HepG2 (cell line): ENCODE data around the gene PCLO. TPM values are rescaled to one million over a fixed set of nuclear protein-coding genes. Genes with fewer than 3 reads are reported as not detected.

ENCODE experiments used
- ATAC-seq: fragments of 200-7000 bp; cut with Tn5 transposase; 3 replicates; pipeline ENCODE4 v1.9.1; 2020; ENCODE audit warnings: mild to moderate bottlenecking, moderate library complexity
- BruUV-seq: library from RNA; stranded (reverse); fragments of 400-500 nt; replicated peaks from 2 replicates; lab custom pipeline; 2021; lab: Mats Ljungman, UMichigan
- CTCF ChIA-PET: fragments of 300-600 bp; formaldehyde crosslinking; extraction: SDS; loops from one replicate; lab custom pipeline; 2021; ENCODE audit warnings: low total read pairs, inconsistent platforms, low intra/inter-chr PET ratio; lab: Yijun Ruan, JAX
- POLR2A ChIA-PET: fragments of 350-600 bp; sonication (Branson Sonifier 250); formaldehyde crosslinking; loops from one replicate; lab custom pipeline; 2020; ENCODE audit warnings: antibody characterized with exemption, inconsistent platforms; lab: Yijun Ruan, JAX
- DNase-seq: peaks from one replicate; pipeline ENCODE4 v3.0.0-alpha.2; 2015; ENCODE audit warnings: low spot score
- FAIRE-seq: peaks from 3 replicates; lab custom pipeline; 2011; peaks lifted over from hg19 to GRCh38; lab: Jason Lieb, UNC
- H2AFZ ChIP-seq: one replicate; pipeline ENCODE4 v1.6.1; 2011; ENCODE audit warnings: low read length, inconsistent platforms
- H3K27ac ChIP-seq: fragments of 300-600 bp; 3 replicates; pipeline ENCODE4 v1.8.0; 2011; ENCODE audit warnings: mixed run types, mild to moderate bottlenecking, mixed read lengths, low read length, inconsistent platforms; ENCODE audit not compliant: insufficient read depth; ENCODE audit errors: extremely low read length
- H3K27me3 ChIP-seq, 2 experiments: fragments of 200-600 bp in 1 of 2; 2 replicates in 1 of 2; 3 replicates in 1 of 2; pipeline versions ENCODE4 v1.6.0 to v1.8.0; 2011; ENCODE audit warnings: low read length in 2 of 2, mild to moderate bottlenecking in 2 of 2, moderate library complexity in 2 of 2, inconsistent platforms in 1 of 2; ENCODE audit not compliant: insufficient read depth in 2 of 2, control insufficient read depth in 1 of 2
- H3K36me3 ChIP-seq, 2 experiments: fragments of 200-600 bp in 1 of 2; replicated peaks in 1 of 2; 2 replicates in 1 of 2; 3 replicates in 1 of 2; pipeline versions ENCODE4 v1.5.1 to v1.8.0; 2011; ENCODE audit warnings: low read length in 2 of 2, inconsistent platforms in 1 of 2; ENCODE audit not compliant: insufficient read depth in 2 of 2, control insufficient read depth in 1 of 2
- H3K4me1 ChIP-seq: 2 replicates; pipeline ENCODE4 v1.5.1; 2012; ENCODE audit warnings: low read length, inconsistent platforms; ENCODE audit not compliant: insufficient read depth
- H3K4me2 ChIP-seq: 2 replicates; pipeline ENCODE4 v1.6.0; 2011; ENCODE audit warnings: low read depth, low read length, inconsistent platforms
- H3K4me3 ChIP-seq, 3 experiments: fragments of 200-600 bp in 1 of 3; sonication (generic), shearing (Covaris generic) in 1 of 3; replicated peaks in 1 of 3; 2 replicates each; pipeline ENCODE4 v1.5.1; 2011 to 2016; ENCODE audit warnings: low read length in 3 of 3, inconsistent platforms in 2 of 3, low read depth in 2 of 3, mild to moderate bottlenecking in 2 of 3, control low read depth in 1 of 3, mixed read lengths in 1 of 3; ENCODE audit not compliant: insufficient read depth in 1 of 3
- H3K79me2 ChIP-seq: one replicate; pipeline ENCODE4 v1.6.1; 2011; ENCODE audit warnings: low read length, inconsistent platforms; ENCODE audit not compliant: insufficient read depth
- H3K9ac ChIP-seq: 2 replicates; pipeline ENCODE4 v1.6.0; 2011; ENCODE audit warnings: mild to moderate bottlenecking, low read depth, low read length, inconsistent platforms; ENCODE audit not compliant: insufficient read depth
- H3K9me3 ChIP-seq: 2 replicates; pipeline ENCODE4 v1.5.1; 2012; ENCODE audit warnings: mild to moderate bottlenecking, low read length
- H4K20me1 ChIP-seq: 2 replicates; pipeline ENCODE4 v1.6.0; 2011; ENCODE audit warnings: inconsistent platforms, mild to moderate bottlenecking, low read length, moderate library complexity; ENCODE audit not compliant: insufficient read depth
- ATAD3A ChIP-seq: sonication (generic); formaldehyde crosslinking; IDR thresholded peaks from 2 replicates; pipeline ENCODE4 v1.4.0; 2020; ENCODE audit warnings: missing genetic modification reagents
- MED8 ChIP-seq: sonication (generic); formaldehyde crosslinking; IDR thresholded peaks from 2 replicates; pipeline ENCODE4 v1.8.1; 2023; ENCODE audit warnings: mild to moderate bottlenecking, missing genetic modification reagents; ENCODE audit not compliant: insufficient replicate concordance
- NR2C2 ChIP-seq: sonication (generic); formaldehyde crosslinking; IDR thresholded peaks from 2 replicates; pipeline ENCODE4 v1.4.0; 2020; ENCODE audit warnings: missing genetic modification reagents, mild to moderate bottlenecking, moderate library complexity, borderline replicate concordance
- ZNF160 ChIP-seq: sonication (generic); formaldehyde crosslinking; IDR thresholded peaks from 2 replicates; pipeline ENCODE4 v1.8.0; 2022; ENCODE audit warnings: mild to moderate bottlenecking, inconsistent platforms, missing genetic modification reagents
- ZNF570 ChIP-seq: sonication (generic); formaldehyde crosslinking; IDR thresholded peaks from 2 replicates; pipeline ENCODE4 v1.4.0; 2020; ENCODE audit warnings: mild to moderate bottlenecking, missing genetic modification reagents, borderline replicate concordance
- ZNF790 ChIP-seq: sonication (generic); formaldehyde crosslinking; IDR thresholded peaks from 2 replicates; pipeline ENCODE4 v1.8.0; 2022; ENCODE audit warnings: missing genetic modification reagents, mild to moderate bottlenecking, borderline replicate concordance
- ZSCAN21 ChIP-seq: sonication (generic); formaldehyde crosslinking; IDR thresholded peaks from 2 replicates; pipeline ENCODE4 v1.8.0; 2022; ENCODE audit warnings: mild to moderate bottlenecking, missing genetic modification reagents, moderate library complexity, borderline replicate concordance
- WGBS: methylation state at CpG from one replicate; pipeline ENCODE4 v1.1.6; 2017; ENCODE audit warnings: low lambda C conversion rate; 5-methylcytosine and 5-hydroxymethylcytosine counted together
- in situ Hi-C: cut with HindIII; loops from 2 replicates; pipeline ENCODE4 v1.10.0; 2017; ENCODE audit warnings: low pct_unique_long_range_greater_than_20kb; ENCODE audit not compliant: extremely low pct_ligation_motif_present
- intact Hi-C: fragments of 100-400 bp; cut with micrococcal nuclease; formaldehyde crosslinking; loops from one replicate; pipeline ENCODE4 v1.10.0; 2022; ENCODE audit not compliant: unreplicated experiment
- polyA plus RNA-seq, 8 experiments: library from polyadenylated mRNA; depleted of rRNA in 3 of 8; stranded (reverse) in 7 of 8; unstranded in 1 of 8; fragments of >200 nt; fragmentation: Illumina TruSeq in 4 of 8; extraction: Trizol in 4 of 8; gene quantifications; 2 replicates each; pipeline versions ENCODE4 v1.2.1 to v1.2.3, GENCODE V29; 2011 to 2016; ENCODE audit warnings: low read depth in 4 of 8, missing spikeins in 1 of 8, mixed read lengths in 1 of 8; ENCODE audit not compliant: insufficient read depth in 1 of 8
- total RNA-seq, 5 experiments: library from RNA; depleted of rRNA; stranded (reverse); fragments of >200 nt; fragmentation: Illumina TruSeq; extraction: Trizol; gene quantifications; 2 replicates each; pipeline ENCODE4 v1.2.3, GENCODE V29; 2016; ENCODE audit warnings: low read depth in 1 of 5
- TF ChIP-seq, protein P1 (sequence below): sonication (generic); formaldehyde crosslinking; IDR thresholded peaks from 2 replicates; pipeline ENCODE4 v1.5.0; 2020; ENCODE audit warnings: missing genetic modification reagents
- TF ChIP-seq, protein P2 (sequence below): sonication (generic); formaldehyde crosslinking; IDR thresholded peaks from 2 replicates; pipeline ENCODE4 v1.5.1; 2020; ENCODE audit warnings: missing genetic modification reagents, mild to moderate bottlenecking, borderline replicate concordance
- TF ChIP-seq, protein P3 (sequence below): sonication (generic); formaldehyde crosslinking; IDR thresholded peaks from 2 replicates; pipeline ENCODE4 v1.4.0; 2020; ENCODE audit warnings: missing genetic modification reagents, borderline replicate concordance

Gene PCLO
- total and polyA plus RNA-seq, 2 of the 13 experiments (the other 11 are each of a cell fraction or from before 2014, with no cell fraction given): 0.07 to 0.29 TPM

DNA sequence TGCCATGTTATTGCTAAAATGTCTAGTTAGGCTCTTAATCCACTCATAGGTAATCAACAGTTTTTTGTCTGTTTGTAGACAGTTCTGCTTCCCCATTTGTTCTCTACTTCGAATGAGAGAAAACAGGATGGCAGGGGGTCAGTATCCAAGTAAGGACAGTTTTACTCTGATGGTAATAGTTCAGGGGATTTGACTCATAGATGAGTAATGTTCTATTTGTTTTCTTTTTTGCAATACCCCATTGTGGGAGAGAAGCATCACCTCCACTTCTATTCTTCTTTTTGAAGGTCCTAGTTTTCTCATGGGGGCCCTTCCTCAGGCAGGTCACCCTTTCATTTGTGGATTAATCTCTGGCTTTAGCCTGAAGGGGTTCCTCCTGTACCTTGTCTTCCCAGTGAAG, 13.9 kb downstream of the PCLO start:
- Histone ChIP-seq H4K20me1 (no peaks in the 10 kb centered on the region), H3K4me2 (no peak overlapping the region), H3K4me3 (no peak overlapping the region), H3K36me3 (no peaks in the 10 kb centered on the region), H3K27me3 (no peaks in the 10 kb centered on the region), H3K9me3 (no peaks in the 10 kb centered on the region), H3K4me1 (no peaks in the 10 kb centered on the region), H3K79me2 (no peaks in the 10 kb centered on the region), H2AFZ (no peak overlapping the region), H3K9ac (no peak overlapping the region), H3K27ac (no peak overlapping the region)
- no peak for DNase-seq
- WGBS: 0% methylated on average over 1 of the region's 1 CpG
- no TSS peak for BruUV-seq
- intact Hi-C loops (no loop called here), in situ Hi-C loops (no loop called here)
- no peak for ATAC-seq
- FAIRE-seq: no peak
- CTCF ChIA-PET: no interaction called here
- POLR2A ChIA-PET: no interaction called here
- no peak for TF ChIP-seq ZNF790 (CRISPR knock-in tag)
- TF ChIP-seq ZSCAN21: no peak
- TF ChIP-seq, protein P1, sequence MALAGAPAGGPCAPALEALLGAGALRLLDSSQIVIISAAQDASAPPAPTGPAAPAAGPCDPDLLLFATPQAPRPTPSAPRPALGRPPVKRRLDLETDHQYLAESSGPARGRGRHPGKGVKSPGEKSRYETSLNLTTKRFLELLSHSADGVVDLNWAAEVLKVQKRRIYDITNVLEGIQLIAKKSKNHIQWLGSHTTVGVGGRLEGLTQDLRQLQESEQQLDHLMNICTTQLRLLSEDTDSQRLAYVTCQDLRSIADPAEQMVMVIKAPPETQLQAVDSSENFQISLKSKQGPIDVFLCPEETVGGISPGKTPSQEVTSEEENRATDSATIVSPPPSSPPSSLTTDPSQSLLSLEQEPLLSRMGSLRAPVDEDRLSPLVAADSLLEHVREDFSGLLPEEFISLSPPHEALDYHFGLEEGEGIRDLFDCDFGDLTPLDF (CRISPR knock-in tag): no peak
- TF ChIP-seq, protein P2, sequence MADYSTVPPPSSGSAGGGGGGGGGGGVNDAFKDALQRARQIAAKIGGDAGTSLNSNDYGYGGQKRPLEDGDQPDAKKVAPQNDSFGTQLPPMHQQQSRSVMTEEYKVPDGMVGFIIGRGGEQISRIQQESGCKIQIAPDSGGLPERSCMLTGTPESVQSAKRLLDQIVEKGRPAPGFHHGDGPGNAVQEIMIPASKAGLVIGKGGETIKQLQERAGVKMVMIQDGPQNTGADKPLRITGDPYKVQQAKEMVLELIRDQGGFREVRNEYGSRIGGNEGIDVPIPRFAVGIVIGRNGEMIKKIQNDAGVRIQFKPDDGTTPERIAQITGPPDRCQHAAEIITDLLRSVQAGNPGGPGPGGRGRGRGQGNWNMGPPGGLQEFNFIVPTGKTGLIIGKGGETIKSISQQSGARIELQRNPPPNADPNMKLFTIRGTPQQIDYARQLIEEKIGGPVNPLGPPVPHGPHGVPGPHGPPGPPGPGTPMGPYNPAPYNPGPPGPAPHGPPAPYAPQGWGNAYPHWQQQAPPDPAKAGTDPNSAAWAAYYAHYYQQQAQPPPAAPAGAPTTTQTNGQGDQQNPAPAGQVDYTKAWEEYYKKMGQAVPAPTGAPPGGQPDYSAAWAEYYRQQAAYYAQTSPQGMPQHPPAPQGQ (CRISPR knock-in tag): no peak
- TF ChIP-seq, protein P3, sequence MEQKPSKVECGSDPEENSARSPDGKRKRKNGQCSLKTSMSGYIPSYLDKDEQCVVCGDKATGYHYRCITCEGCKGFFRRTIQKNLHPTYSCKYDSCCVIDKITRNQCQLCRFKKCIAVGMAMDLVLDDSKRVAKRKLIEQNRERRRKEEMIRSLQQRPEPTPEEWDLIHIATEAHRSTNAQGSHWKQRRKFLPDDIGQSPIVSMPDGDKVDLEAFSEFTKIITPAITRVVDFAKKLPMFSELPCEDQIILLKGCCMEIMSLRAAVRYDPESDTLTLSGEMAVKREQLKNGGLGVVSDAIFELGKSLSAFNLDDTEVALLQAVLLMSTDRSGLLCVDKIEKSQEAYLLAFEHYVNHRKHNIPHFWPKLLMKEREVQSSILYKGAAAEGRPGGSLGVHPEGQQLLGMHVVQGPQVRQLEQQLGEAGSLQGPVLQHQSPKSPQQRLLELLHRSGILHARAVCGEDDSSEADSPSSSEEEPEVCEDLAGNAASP: no peak
- no peak for TF ChIP-seq MED8 (CRISPR knock-in tag)
- TF ChIP-seq ZNF570 (CRISPR knock-in tag): no peak
- no peak for TF ChIP-seq ZNF160 (CRISPR knock-in tag)
- no peak for TF ChIP-seq NR2C2 (CRISPR knock-in tag)
- no peak for TF ChIP-seq ATAD3A (CRISPR knock-in tag)
